ENCODE measurements around the gene AVPR2.
A peak's percentile ranks its signal among the peaks of the same experiment; 100 is the strongest.

Gene AVPR2

DNA sequence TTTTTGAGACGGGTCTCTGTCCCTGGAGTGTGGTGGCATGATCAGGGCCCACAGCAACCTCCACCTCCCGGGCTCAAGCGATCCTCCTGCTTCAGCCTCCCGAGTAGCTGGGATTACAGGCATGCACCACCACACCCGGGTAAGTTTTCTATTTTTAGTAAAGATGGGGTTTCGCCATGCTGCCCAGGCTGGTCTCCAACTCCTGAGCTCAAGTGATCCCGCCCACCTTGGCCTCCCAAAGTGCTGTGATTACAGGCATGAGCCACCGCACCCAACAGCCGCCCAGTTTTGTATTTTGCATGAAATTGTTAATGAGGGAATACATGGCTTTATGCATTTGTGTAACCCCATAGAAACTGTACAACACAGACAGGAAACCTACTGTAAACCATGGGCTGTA is 24.4 kb downstream of the AVPR2 start:
- no peak for TF ChIP-seq ZFX (IDR thresholded peaks at IDR 0.05)
- TF ChIP-seq, protein P1, sequence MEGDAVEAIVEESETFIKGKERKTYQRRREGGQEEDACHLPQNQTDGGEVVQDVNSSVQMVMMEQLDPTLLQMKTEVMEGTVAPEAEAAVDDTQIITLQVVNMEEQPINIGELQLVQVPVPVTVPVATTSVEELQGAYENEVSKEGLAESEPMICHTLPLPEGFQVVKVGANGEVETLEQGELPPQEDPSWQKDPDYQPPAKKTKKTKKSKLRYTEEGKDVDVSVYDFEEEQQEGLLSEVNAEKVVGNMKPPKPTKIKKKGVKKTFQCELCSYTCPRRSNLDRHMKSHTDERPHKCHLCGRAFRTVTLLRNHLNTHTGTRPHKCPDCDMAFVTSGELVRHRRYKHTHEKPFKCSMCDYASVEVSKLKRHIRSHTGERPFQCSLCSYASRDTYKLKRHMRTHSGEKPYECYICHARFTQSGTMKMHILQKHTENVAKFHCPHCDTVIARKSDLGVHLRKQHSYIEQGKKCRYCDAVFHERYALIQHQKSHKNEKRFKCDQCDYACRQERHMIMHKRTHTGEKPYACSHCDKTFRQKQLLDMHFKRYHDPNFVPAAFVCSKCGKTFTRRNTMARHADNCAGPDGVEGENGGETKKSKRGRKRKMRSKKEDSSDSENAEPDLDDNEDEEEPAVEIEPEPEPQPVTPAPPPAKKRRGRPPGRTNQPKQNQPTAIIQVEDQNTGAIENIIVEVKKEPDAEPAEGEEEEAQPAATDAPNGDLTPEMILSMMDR (conservative IDR thresholded peaks at IDR 0.05), result no peak
- H3K27ac ChIP-seq, result peak overlapping the region; percentile 92

DNA sequence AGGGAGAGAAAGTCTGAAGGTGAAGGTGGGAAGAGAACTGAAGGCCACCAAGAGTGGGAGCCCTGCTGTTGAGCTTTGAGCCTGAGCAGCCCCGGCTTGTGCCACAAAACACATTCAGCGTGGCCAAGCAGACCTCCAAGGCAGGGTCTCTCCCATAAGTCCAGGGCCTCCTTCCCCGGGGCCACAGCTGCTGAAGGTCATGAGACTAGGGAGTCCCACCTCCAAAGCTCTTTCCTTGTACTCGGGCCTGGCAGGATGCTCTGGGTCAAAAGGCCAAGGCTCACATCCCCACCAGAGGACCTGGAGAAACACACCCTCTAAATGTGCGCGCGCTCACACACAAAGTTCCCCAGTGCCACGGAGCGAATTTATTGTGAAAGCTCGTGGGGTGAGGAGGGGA is 25.1 kb downstream of the AVPR2 start:
- peak overlapping the region; percentile 92 for H3K27ac ChIP-seq
- TF ChIP-seq, protein P1 (conservative IDR thresholded peaks at IDR 0.05), result no peak
- no peak for TF ChIP-seq ZFX (IDR thresholded peaks at IDR 0.05)

DNA sequence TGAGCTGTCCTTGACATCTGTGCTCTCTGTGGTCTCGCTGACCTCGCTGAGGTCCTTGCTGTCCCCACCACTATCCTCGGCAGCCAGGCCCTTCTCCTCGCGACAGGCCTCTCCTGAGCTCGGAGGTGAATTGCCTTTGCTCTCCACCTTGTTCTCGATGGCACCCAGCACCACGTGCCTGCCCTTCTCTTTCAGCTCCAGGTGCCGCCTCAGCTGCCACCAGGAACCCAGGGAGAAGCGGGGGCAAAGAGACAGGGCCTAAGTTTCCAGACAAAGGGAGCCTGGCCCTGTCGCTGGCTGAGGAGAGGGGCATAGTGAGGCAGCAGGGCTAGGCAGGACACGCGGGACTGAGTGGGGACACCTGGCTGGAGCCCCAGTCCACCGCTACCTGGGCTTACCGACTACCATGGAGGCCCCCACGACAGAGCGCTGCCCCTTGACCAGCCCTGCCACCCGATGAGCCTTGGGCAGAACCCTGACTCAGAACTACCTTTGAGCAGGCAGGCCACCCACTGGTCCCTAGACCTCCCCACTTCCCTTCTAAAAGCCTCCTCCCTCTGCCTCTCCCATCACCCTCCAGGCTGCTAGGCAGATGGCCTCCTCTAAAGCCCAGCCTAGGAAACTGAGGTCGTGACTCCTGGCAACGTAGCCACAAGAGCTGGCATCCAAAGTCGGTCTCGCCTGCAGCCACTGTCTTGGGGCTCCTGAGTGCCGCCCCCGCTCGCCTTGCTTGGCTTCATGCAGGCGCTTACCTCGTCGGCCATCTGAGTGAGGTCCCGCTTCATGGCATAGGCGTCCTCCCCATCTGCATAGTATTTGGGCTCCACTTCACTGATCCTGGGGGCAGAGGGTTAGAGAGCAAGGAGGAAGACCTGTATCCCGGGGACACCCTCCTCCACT is 25.8 kb downstream of the AVPR2 start:
- TF ChIP-seq, protein P1 (conservative IDR thresholded peaks at IDR 0.05), result no peak
- no peak for TF ChIP-seq ZFX (IDR thresholded peaks at IDR 0.05)
- peak overlapping the region; percentile 92 for H3K27ac ChIP-seq

DNA sequence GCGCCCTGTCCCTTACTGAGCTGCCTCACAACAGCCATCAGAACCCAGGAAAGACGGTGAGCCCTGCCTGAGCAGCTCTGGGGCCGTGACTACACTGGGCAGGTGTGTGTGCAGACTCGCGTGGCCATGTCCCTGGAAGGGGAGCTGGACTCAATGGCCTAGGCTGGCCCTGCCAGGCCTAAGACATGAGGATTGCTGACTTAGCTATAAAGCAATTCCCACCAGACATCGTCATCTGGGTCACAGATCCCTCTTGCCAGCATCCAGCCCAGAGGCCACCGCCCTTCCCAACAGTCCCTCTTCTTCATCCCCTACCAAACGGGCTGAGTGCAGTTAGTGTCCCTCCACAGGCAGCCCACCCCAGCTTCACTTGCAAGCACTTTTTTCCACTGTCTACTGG is 26.7 kb downstream of the AVPR2 start:
- TF ChIP-seq, protein P1 (conservative IDR thresholded peaks at IDR 0.05), result no peak
- no peak for TF ChIP-seq ZFX (IDR thresholded peaks at IDR 0.05)
- H3K27ac ChIP-seq, result no peak overlapping the region

DNA sequence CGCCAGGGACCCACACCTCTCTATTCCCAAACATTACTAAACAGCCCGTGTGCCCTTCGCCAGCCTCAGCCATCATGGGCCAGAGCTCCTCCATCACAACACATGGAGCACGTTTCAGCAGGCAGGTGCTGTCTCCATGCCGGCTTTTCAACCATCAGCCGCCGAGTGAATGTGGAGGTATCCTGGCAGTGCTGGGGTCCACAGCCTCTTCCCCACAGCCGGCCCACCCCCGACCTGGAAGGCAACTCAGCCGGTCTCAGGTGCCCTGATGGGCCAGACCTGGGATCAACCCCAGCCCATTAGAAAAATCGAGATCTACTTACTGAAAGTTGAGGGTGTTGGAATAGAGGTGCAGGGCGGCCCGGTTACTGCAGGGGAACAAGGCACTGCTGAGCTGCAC is 27.3 kb downstream of the AVPR2 start:
- H3K27ac ChIP-seq, result no peak overlapping the region
- TF ChIP-seq ZFX (IDR thresholded peaks at IDR 0.05), result no peak
- TF ChIP-seq, protein P1 (conservative IDR thresholded peaks at IDR 0.05), result no peak

DNA sequence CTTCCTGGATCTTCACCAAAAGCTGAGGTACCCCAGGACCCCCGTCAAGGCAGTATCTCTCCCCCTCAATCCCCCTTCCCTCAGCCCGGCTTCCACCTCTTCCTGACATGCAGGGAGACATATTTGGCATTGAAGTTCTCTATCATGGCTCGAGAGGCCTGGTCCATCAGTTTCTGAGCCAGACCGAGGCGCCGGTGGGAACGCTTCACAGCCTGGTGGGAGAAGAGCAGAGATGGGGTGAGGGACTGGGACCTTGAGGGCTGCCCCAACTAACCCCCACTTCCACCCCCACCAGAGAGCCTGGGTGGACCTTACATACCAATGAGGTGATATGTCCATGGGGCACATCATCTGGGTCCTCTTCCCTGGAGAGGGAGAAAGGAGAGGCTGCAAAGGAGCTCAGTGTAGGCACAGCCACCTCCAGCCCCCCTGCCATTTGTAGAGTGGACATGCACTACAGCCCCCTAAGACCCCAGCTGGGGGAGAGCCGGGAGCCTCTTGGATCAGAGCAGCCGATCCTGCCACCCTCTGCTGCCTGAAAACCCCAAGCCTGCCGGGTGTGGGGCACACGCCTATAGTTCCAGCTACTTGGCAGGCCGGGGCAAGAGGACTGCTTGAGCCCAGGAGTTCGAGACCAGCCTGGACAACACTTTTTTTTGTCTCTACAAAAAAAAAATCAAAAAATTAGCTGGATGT is 27.9 kb downstream of the AVPR2 start:
- TF ChIP-seq ZFX (IDR thresholded peaks at IDR 0.05), result no peak
- TF ChIP-seq, protein P1 (conservative IDR thresholded peaks at IDR 0.05), result no peak
- 0 out of 2 replicates have a peak overlapping the region, but pooled peaks have one; percentile 8 for H3K27ac ChIP-seq

DNA sequence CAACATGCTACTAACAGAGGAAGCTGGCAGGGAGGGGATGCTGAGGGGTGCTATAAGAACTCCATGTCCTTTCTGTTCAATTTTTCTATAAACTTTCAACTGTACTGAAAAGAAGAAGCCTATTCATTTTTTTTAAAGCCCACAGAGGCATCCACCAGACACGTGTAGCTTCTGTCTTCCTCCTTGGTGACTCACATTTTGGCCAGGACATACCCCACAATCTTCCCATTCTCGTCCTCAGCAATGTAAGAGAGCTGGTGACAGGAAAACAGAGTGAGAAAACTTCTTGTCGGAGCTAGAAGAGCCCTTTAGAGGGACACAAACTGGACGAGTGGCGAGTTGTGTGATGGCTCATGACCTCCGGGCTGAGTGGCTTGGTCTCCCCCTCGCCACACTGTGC is 29.3 kb downstream of the AVPR2 start:
- TF ChIP-seq, protein P1 (conservative IDR thresholded peaks at IDR 0.05), result no peak
- no peak for TF ChIP-seq ZFX (IDR thresholded peaks at IDR 0.05)
- H3K27ac ChIP-seq, result peak overlapping the region; percentile 96

All from C4-2B (cell line).